HG03066 (cell line): ENCODE data around the gene ATP5ME.
"Not testable (repeated sequence)": the region's sequence is repeated elsewhere in the genome, so short reads cannot be mapped to it uniquely, and the experiment has no call there.

Source experiments
- ATAC-seq: cut with Tn5 transposase; IDR thresholded peaks from one replicate; pipeline ENCODE4 v1.9.1; 2021; ENCODE audit warnings: low read depth; ENCODE audit not compliant: unreplicated experiment

ATP5ME gene

GRCh38 chr4:657338-657833 is 16.7 kb downstream of the ATP5ME start:
- ATAC-seq = no peak

GRCh38 chr4:656436-657337 is 17.4 kb downstream of the ATP5ME start:
- no peak for ATAC-seq

GRCh38 chr4:655464-656151 is 18.5 kb downstream of the ATP5ME start:
- no peak for ATAC-seq

- ATAC-seq = no peak
Measured at GRCh38 chr4:654871-655463, 19.1 kb downstream of the ATP5ME start.

GRCh38 chr4:654503-654845 is 19.6 kb downstream of the ATP5ME start:
- ATAC-seq = no peak

- ATAC-seq = no peak
Measured at GRCh38 chr4:653831-654502, 20.1 kb downstream of the ATP5ME start.

GRCh38 chr4:653080-653821 is 20.8 kb downstream of the ATP5ME start:
- no peak for ATAC-seq

GRCh38 chr4:651884-652642 is 22.0 kb downstream of the ATP5ME start:
- ATAC-seq = no peak

- ATAC-seq = no peak
Measured at GRCh38 chr4:650951-651883, 22.9 kb downstream of the ATP5ME start.

- ATAC-seq = no peak
Measured at GRCh38 chr4:650461-650860, 23.6 kb downstream of the ATP5ME start.

GRCh38 chr4:649751-650310 is 24.2 kb downstream of the ATP5ME start:
- ATAC-seq = no peak

GRCh38 chr4:649293-649625 is 24.8 kb downstream of the ATP5ME start:
- ATAC-seq = no peak

- no peak for ATAC-seq
Measured at GRCh38 chr4:648579-649292, 25.3 kb downstream of the ATP5ME start.

- no peak for ATAC-seq
Measured at GRCh38 chr4:647481-647880, 26.6 kb downstream of the ATP5ME start.

- no peak for ATAC-seq
Measured at GRCh38 chr4:646460-646859, 27.6 kb downstream of the ATP5ME start.

- ATAC-seq = not testable (repeated sequence)
Measured at GRCh38 chr4:642366-642765, 31.7 kb downstream of the ATP5ME start.

GRCh38 chr4:637536-638280 is 36.4 kb downstream of the ATP5ME start:
- ATAC-seq = no peak
